ENCODE measurements around the gene MT1X. TPM values are rescaled to one million over a fixed set of nuclear protein-coding genes. Genes with fewer than 3 reads are reported as not detected.

Gene MT1X
- total RNA-seq, 3 donors from 2014 or later: 118 to 192 (median 135) TPM

- Mint-ChIP-seq H3K9me3 (no peaks in the 10 kb centered on the region), H3K4me1 (ENCODE audit: low read depth) (peaks cover 18% of the 10 kb centered on the region), H3K36me3 (ENCODE audit: insufficient read depth) (no peaks in the 10 kb centered on the region), H3K4me3 (no peak overlapping the region), H3K27me3 (ENCODE audit: low read depth) (no peaks in the 10 kb centered on the region)
- ATAC-seq (no peak), DNase-seq (no peak)
Measured at GRCh38 chr16:56726283-56726682, 44.0 kb downstream of the MT1X start.

GRCh38 chr16:56726926-56727325 is 44.7 kb downstream of the MT1X start:
- Mint-ChIP-seq H3K9me3 (no peaks in the 10 kb centered on the region), H3K4me3 (no peak overlapping the region), H3K4me1 (ENCODE audit: low read depth) (peaks cover 19% of the 10 kb centered on the region), H3K36me3 (ENCODE audit: insufficient read depth) (no peaks in the 10 kb centered on the region), H3K27me3 (ENCODE audit: low read depth) (no peaks in the 10 kb centered on the region)
- ATAC-seq: no peak
- DNase-seq: no peak

GRCh38 chr16:56728027-56728426 is 45.8 kb downstream of the MT1X start:
- DNase-seq (no peak), ATAC-seq (no peak)
- no peak overlapping the region for H3K4me3 Mint-ChIP-seq
- no peaks in the 10 kb centered on the region for H3K27me3 Mint-ChIP-seq (ENCODE audit: low read depth)
- H3K36me3 Mint-ChIP-seq (ENCODE audit: insufficient read depth): no peaks in the 10 kb centered on the region
- H3K4me1 Mint-ChIP-seq (ENCODE audit: low read depth): peaks cover 19% of the 10 kb centered on the region
- no peaks in the 10 kb centered on the region for H3K9me3 Mint-ChIP-seq

- Mint-ChIP-seq H3K4me1 (ENCODE audit: low read depth) (peaks cover 19% of the 10 kb centered on the region), H3K9me3 (no peaks in the 10 kb centered on the region), H3K27me3 (ENCODE audit: low read depth) (no peaks in the 10 kb centered on the region), H3K4me3 (no peak overlapping the region), H3K36me3 (ENCODE audit: insufficient read depth) (no peaks in the 10 kb centered on the region)
- no peak for DNase-seq
- no peak for ATAC-seq
Measured at GRCh38 chr16:56728980-56729734, 46.9 kb downstream of the MT1X start.

- Mint-ChIP-seq H3K9me3 (no peaks in the 10 kb centered on the region), H3K4me3 (no peak within 1 kb of the TSS), H3K36me3 (ENCODE audit: insufficient read depth) (no peaks in the 10 kb centered on the region), H3K27me3 (ENCODE audit: low read depth) (no peaks in the 10 kb centered on the region), H3K4me1 (ENCODE audit: low read depth) (peaks cover 19% of the 10 kb centered on the region)
- peak; percentile 93 to 96 for ATAC-seq
- peak; percentile 84 for DNase-seq
Measured at GRCh38 chr16:56729735-56730662, 47.7 kb downstream of the MT1X start, which contains the start of gene NUP93. NUP93 (plus strand) TSS chr16:56730129; CDS start chr16:56748248, 18,119 bp downstream.

- Mint-ChIP-seq H3K4me1 (ENCODE audit: low read depth) (peaks cover 24% of the 10 kb centered on the region), H3K36me3 (ENCODE audit: insufficient read depth) (peaks cover 3% of the 10 kb centered on the region), H3K9me3 (no peaks in the 10 kb centered on the region), H3K4me3 (no peak overlapping the region), H3K27me3 (ENCODE audit: low read depth) (no peaks in the 10 kb centered on the region)
- ATAC-seq: no peak
- DNase-seq: no peak
Measured at GRCh38 chr16:56732366-56732765, 50.1 kb downstream of the MT1X start.

GRCh38 chr16:56732832-56733231 is 50.6 kb downstream of the MT1X start:
- Mint-ChIP-seq H3K27me3 (ENCODE audit: low read depth) (no peaks in the 10 kb centered on the region), H3K4me1 (ENCODE audit: low read depth) (peaks cover 24% of the 10 kb centered on the region), H3K9me3 (no peaks in the 10 kb centered on the region), H3K36me3 (ENCODE audit: insufficient read depth) (peaks cover 3% of the 10 kb centered on the region), H3K4me3 (no peak overlapping the region)
- ATAC-seq: peak; percentile 65 to 72
- no peak for DNase-seq

Other genes with a start within 250 kb of the MT1X start
- 100 to 1,000 TPM; 234 to 247 (median 245) TPM for gene NUDT21, start 231.1 kb upstream of the MT1X start, total RNA-seq
- 100 to 1,000 TPM in 2 of 3 donors, 10 to 100 TPM in 1; 99.3 to 108 (median 101) TPM for gene OGFOD1, start 230.9 kb upstream of the MT1X start, total RNA-seq
- gene BBS2, start 162.4 kb upstream of the MT1X start, total RNA-seq: 1 to 10 TPM; 6.2 to 8.2 (median 8.0) TPM
- gene MT4, start 117.4 kb upstream of the MT1X start, total RNA-seq: not detected
- under 1 TPM in 1 of 3 donors, not detected in 2; 0.35 TPM for gene MT3, start 92.9 kb upstream of the MT1X start, total RNA-seq
- 100 to 1,000 TPM; 186 to 438 (median 301) TPM for gene MT2A, start 73.9 kb upstream of the MT1X start, total RNA-seq
- 100 to 1,000 TPM in 1 of 3 donors, 10 to 100 TPM in 2; 49.1 to 122 (median 71.4) TPM for gene MT1E, start 56.7 kb upstream of the MT1X start, total RNA-seq
- under 1 TPM in 1 of 3 donors, not detected in 2; 0.48 TPM for gene MT1M, start 49.8 kb upstream of the MT1X start, total RNA-seq
- not detected for gene MT1A, start 43.8 kb upstream of the MT1X start, total RNA-seq
- not detected for gene MT1B, start 30.6 kb upstream of the MT1X start, total RNA-seq
- 10 to 100 TPM; 10.9 to 14.4 (median 12.4) TPM for gene MT1F, start 24.5 kb upstream of the MT1X start, total RNA-seq
- 10 to 100 TPM; 28.8 to 40.5 (median 35.9) TPM for gene MT1G, start 14.4 kb upstream of the MT1X start, total RNA-seq
- 1 to 10 TPM in 2 of 3 donors, under 1 TPM in 1; 0.71 to 7.0 (median 2.7) TPM for gene MT1H, start 12.7 kb upstream of the MT1X start, total RNA-seq
- 100 to 1,000 TPM; 178 to 195 (median 181) TPM for gene NUP93, start 47.7 kb downstream of the MT1X start, total RNA-seq
- gene SLC12A3, start 182.7 kb downstream of the MT1X start, total RNA-seq: not detected
- gene HERPUD1, start 249.7 kb downstream of the MT1X start, total RNA-seq: 100 to 1,000 TPM; 161 to 228 (median 170) TPM